ENCODE results near the gene RAG2.

GRCh38 chr11:36581536-36581935, 16.5 kb downstream of the RAG2 start:
- TF ChIP-seq TAF1 (IDR thresholded peaks at IDR 0.05; ENCODE audit: low read depth, low read length) = no peak
- no peak for TF ChIP-seq POLR2A (IDR thresholded peaks at IDR 0.05; ENCODE audit: low read depth, low read length)
- no peak for TF ChIP-seq POLR2AphosphoS5 (IDR thresholded peaks at IDR 0.05; ENCODE audit: low read depth, low read length)
- no peak for TF ChIP-seq PAX5 (IDR thresholded peaks at IDR 0.05; ENCODE audit: insufficient read depth, low read length, severe bottlenecking)
- no peak for TF ChIP-seq SPI1 (IDR thresholded peaks at IDR 0.05; ENCODE audit: low read depth, low read length)

Measured in GM12891 (cell line).